Measurements from ENCODE around the gene JAK2.
"Not testable (repeated sequence)": the region's sequence is repeated elsewhere in the genome, so short reads cannot be mapped to it uniquely, and the experiment has no call there.

JAK2 gene

GRCh38 chr9:5041390-5042115 is 56.5 kb downstream of the JAK2 start:
- DNase-seq (ENCODE audit: low read depth in 3 of 3): no peak

- DNase-seq (ENCODE audit: low read depth in 3 of 3): no peak
Observed at GRCh38 chr9:5042661-5043178, 57.6 kb downstream of the JAK2 start.

- DNase-seq (ENCODE audit: low read depth in 3 of 3): no peak
Observed at GRCh38 chr9:5043381-5043780, 58.3 kb downstream of the JAK2 start.

DNA sequence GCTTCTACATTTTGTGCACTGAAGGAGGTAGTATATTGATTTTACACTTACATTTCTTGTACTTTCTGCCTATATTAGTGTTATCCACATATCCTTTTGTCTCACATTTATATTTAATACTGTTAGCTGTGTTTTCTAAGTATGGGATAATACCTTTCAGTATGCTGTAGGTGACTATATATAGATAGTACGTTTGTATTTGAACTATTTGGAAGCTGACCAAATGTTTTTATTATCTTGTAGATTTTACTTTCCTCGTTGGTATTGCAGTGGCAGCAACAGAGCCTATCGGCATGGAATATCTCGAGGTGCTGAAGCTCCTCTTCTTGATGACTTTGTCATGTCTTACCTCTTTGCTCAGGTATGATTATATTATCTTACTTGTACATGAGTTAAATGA is 59.1 kb downstream of the JAK2 start:
- DNase-seq (ENCODE audit: low read depth in 3 of 3): no peak

GRCh38 chr9:5052838-5053237 is 67.8 kb downstream of the JAK2 start:
- no peak for DNase-seq (ENCODE audit: low read depth in 3 of 3)

- no peak for DNase-seq (ENCODE audit: low read depth in 3 of 3)
Observed at GRCh38 chr9:5062631-5063030, 77.6 kb downstream of the JAK2 start.

- DNase-seq (ENCODE audit: low read depth in 3 of 3): no peak
Observed at GRCh38 chr9:5072871-5073270, 87.8 kb downstream of the JAK2 start.

DNA sequence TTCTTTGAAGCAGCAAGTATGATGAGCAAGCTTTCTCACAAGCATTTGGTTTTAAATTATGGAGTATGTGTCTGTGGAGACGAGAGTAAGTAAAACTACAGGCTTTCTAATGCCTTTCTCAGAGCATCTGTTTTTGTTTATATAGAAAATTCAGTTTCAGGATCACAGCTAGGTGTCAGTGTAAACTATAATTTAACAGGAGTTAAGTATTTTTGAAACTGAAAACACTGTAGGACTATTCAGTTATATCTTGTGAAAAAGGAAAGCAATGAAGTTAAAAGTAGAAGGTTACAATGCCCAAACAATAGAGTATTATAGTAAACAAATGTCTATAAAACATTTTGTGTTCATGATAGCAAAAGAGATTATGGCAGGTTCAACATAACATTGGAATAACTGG is 88.6 kb downstream of the JAK2 start:
- DNase-seq (ENCODE audit: low read depth in 3 of 3): no peak

DNA sequence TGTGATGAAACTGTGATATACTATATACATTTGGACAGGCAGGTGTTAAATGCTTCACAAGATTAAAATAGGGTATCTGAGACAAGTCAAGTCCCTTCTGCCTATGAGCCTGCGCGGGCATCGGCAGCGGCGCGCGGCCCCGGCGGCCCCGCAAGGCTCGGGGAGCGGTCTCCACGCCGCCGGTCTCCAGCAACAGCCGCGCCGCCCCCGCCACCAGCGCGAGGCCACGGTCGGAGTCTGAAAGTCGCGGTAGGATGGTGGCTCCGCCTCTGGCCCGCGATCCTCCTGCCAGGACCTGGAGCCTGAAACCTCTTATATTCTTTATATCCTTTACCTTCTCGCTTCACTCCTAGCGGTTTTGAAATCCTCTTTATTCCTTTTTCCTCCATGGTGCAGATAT is 100.9 kb downstream of the JAK2 start:
- no peak for DNase-seq (ENCODE audit: low read depth in 3 of 3)

GRCh38 chr9:5089737-5090136 is 104.7 kb downstream of the JAK2 start:
- DNase-seq (ENCODE audit: low read depth in 3 of 3): no peak

- no peak for DNase-seq (ENCODE audit: low read depth in 3 of 3)
Observed at GRCh38 chr9:5095795-5096194, 110.7 kb downstream of the JAK2 start.

GRCh38 chr9:5099466-5099865 is 114.4 kb downstream of the JAK2 start:
- DNase-seq (ENCODE audit: low read depth in 3 of 3): no peak

GRCh38 chr9:5101127-5101526 is 116.1 kb downstream of the JAK2 start:
- DNase-seq (ENCODE audit: low read depth in 3 of 3): not testable (repeated sequence)

GRCh38 chr9:5106517-5106916 is 121.4 kb downstream of the JAK2 start:
- not testable (repeated sequence) for DNase-seq (ENCODE audit: low read depth in 3 of 3)

DNA sequence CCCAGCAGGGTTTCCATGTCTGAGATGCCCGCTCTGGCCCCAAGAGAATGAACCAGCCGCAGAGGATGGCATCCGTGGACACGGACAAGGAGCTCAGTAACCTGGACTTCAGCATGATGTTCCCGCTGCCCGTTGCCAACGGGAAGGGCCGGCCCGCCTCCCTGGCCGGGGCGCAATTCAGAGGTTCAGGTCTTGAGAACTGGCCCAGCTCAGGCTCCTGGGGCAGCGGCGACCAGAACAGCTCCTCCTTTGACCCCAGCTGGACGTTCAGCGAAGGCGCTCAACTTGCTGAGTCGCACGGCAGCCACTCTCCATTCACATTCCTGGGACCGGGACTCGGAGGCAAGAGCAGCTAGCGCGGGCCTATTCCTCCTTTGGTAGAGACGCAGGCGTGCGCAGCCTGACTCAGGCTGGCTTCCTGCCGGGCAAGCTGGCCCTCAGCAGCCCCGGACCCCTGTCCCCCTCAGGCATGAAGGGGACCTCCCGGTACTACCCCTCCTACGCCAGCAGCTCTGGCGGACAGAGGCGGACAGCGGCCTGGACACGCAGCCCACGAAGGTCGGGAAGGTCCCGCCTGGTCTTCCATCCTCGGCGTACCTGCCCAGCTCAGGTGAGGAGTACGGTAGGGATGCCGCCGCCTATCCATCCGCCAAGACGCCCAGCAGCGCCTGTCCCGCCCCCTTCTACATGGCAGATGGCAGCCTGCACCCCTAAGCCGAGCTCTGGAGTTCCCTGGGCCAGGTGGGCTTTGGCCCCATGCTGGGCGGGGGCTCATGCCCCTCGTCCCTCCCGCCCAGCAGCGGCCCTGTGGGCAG is 126.0 kb downstream of the JAK2 start:
- no peak for DNase-seq (ENCODE audit: low read depth in 3 of 3)

- DNase-seq (ENCODE audit: low read depth in 3 of 3): no peak
Observed at GRCh38 chr9:5111696-5112095, 126.6 kb downstream of the JAK2 start.

DNA sequence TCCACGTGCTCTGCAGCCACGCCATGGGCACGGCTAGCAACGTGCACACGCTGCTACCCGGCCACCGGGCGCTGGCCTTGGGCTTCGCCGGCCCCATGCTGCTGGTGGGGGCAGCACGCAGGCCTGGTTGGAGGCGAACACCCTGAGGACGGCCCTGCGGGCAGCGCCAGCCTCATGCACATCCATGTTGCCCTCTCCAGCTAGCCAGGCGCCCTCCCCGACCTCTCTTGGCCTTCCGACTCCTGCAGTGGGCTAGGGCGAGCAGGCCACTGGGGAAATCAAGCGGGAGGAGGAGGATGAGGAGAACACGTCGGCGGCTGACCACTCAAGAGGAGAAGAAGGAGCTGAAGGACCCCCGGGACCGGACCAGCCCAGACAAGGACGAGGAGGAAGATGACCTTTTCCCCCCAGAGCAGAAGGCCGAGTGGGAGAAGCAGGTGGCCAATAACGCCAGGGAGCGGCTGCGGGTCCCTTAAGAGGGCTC is 127.1 kb downstream of the JAK2 start:
- no peak for DNase-seq (ENCODE audit: low read depth in 3 of 3)

DNA sequence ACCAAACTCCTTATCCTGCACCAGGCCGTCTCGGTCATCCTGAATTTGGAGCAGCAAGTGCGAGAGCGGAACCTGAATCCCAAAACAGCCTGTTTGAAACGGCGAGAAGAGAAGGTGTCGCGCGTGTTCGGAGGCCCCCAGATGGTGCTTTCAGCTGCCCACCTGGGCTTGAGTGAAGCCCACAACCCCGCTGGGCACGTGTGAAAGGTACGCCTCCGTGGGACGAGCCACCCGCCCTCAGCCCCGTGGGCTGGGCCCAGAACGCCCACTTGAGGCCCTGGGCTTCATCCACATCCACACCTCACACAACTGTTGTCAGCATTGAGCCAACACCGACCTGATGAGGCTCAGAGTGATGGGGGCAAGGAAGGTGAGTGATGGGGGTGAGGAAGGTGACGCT is 127.6 kb downstream of the JAK2 start:
- no peak for DNase-seq (ENCODE audit: low read depth in 3 of 3)

DNA sequence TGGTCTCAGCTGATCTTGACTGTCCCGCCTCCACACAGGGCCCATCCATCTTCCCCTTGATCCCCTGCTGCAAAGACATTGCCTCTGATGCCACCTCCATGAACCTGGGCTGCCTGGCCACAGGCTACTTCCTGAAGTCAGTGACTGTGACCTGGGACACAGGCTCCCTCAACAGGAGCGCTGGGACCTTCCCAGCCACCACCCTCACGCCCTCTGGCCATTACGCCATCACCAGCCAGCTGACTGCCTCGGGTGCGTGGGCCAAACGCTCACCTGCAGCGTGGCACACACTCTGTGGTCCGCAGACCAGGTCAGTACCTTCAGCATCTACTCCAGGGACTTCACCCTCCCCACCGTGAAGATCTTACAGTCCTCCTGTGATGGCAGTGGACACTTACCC is 128.5 kb downstream of the JAK2 start:
- DNase-seq (ENCODE audit: low read depth in 3 of 3): no peak

- no peak for DNase-seq (ENCODE audit: low read depth in 3 of 3)
Observed at GRCh38 chr9:5113994-5114748, 129.1 kb downstream of the JAK2 start.

DNA sequence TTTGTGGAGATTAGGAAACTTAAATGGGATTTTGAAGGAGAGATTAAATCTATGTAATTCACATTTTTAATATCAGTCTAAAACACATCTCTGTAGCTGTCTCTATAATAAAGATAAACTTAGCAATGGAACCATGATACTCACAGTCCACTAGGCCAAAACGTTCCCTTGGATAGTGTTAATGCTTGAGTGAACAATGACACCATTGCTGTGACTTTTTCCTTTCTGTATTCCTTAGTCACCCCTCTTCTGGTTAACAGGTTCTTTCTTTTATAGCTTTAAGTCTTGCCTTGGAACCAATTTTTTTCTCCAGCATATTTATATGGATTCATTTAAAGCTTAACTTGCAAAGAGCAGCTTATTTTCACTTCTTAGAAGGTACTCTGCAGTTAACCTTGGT is 137.0 kb downstream of the JAK2 start:
- no peak for DNase-seq (ENCODE audit: low read depth in 3 of 3)

GRCh38 chr9:5122516-5122915 is 137.4 kb downstream of the JAK2 start:
- no peak for DNase-seq (ENCODE audit: low read depth in 3 of 3)

Measured in stimulated activated CD4-positive, alpha-beta T cell treated with anti-CD3 and anti-CD28 coated beads, TNF-alpha, amount 100 ng/mL, for 48 hours (primary cell).